H1 (cell line): ENCODE measurements around the gene LSM4. TPM values are rescaled to one million over a fixed set of nuclear protein-coding genes. Genes with fewer than 3 reads are reported as not detected.

Experiments used
- CTCF ChIA-PET: fragments of 300-600 bp; sonication (Branson Sonifier 250); formaldehyde crosslinking; loops from one replicate; lab custom pipeline; 2021; ENCODE audit not compliant: partially characterized antibody; lab: Charles Lee
- POLR2A ChIA-PET: fragments of 300-600 bp; sonication (Branson Sonifier 250); formaldehyde crosslinking; loops from one replicate; lab custom pipeline; 2021; ENCODE audit warnings: inconsistent platforms; ENCODE audit not compliant: partially characterized antibody; lab: Charles Lee
- DNase-seq, 2 experiments: peaks; one replicate each; pipeline versions ENCODE4 v3.0.0 to v3.0.0-alpha.2; 2010 to 2022; ENCODE audit warnings: low spot score in 2 of 2, low read depth in 1 of 2, mixed read lengths in 1 of 2
- FAIRE-seq: peaks from 2 replicates; lab custom pipeline; 2011; peaks lifted over from hg19 to GRCh38; lab: Jason Lieb, UNC
- H2AFZ ChIP-seq: 2 replicates; pipeline ENCODE4 v1.8.1; 2012; ENCODE audit warnings: low read length, inconsistent platforms
- H2AK5ac ChIP-seq: 2 replicates; pipeline ENCODE4 v1.6.1; 2013; ENCODE audit warnings: low read depth, low read length
- H2BK120ac ChIP-seq: replicated peaks from 2 replicates; pipeline ENCODE3; 2013; ENCODE audit warnings: low read depth, low read length, inconsistent platforms
- H2BK12ac ChIP-seq: 2 replicates; pipeline ENCODE4 v1.6.1; 2013; ENCODE audit warnings: low read depth, low read length
- H2BK15ac ChIP-seq: 2 replicates; pipeline ENCODE4 v1.6.1; 2013; ENCODE audit warnings: low read length
- H2BK20ac ChIP-seq: 2 replicates; pipeline ENCODE4 v1.6.1; 2013; ENCODE audit warnings: low read length
- H2BK5ac ChIP-seq: 2 replicates; pipeline ENCODE4 v1.6.1; 2013; ENCODE audit warnings: low read depth, low read length
- H3K14ac ChIP-seq: 2 replicates; pipeline ENCODE4 v1.6.1; 2013; ENCODE audit warnings: inconsistent platforms; ENCODE audit not compliant: insufficient read length
- H3K18ac ChIP-seq: 2 replicates; pipeline ENCODE4 v1.6.1; 2013; ENCODE audit warnings: low read length; ENCODE audit errors: extremely low read depth
- H3K23ac ChIP-seq: 2 replicates; pipeline ENCODE4 v1.6.1; 2013; ENCODE audit warnings: inconsistent platforms; ENCODE audit not compliant: insufficient read length
- H3K23me2 ChIP-seq: 2 replicates; pipeline ENCODE4 v1.6.1; 2013; ENCODE audit warnings: low read depth, low read length
- H3K27ac ChIP-seq: 2 replicates; pipeline ENCODE4 v1.6.1; 2011; ENCODE audit warnings: low read depth, low read length, inconsistent platforms
- H3K27me3 ChIP-seq, 4 experiments: replicated peaks in 1 of 4; 1 replicate in 1 of 4; 2 replicates in 3 of 4; pipeline versions ENCODE4 v1.6.1 to v1.8.1; 2011 to 2013; ENCODE audit warnings: low read length in 3 of 4, mild to moderate bottlenecking in 3 of 4, inconsistent platforms in 2 of 4, mixed read lengths in 2 of 4, moderate library complexity in 1 of 4; ENCODE audit not compliant: control insufficient read depth in 3 of 4, insufficient read depth in 3 of 4; ENCODE audit errors: extremely low read depth in 1 of 4
- H3K36me3 ChIP-seq, 4 experiments: 2 replicates each; pipeline versions ENCODE4 v1.6.1 to v1.8.1; 2011 to 2013; ENCODE audit warnings: mild to moderate bottlenecking in 4 of 4, low read length in 3 of 4, moderate library complexity in 2 of 4, control low read depth in 1 of 4, inconsistent platforms in 1 of 4; ENCODE audit not compliant: insufficient read depth in 4 of 4, control insufficient read depth in 2 of 4
- H3K4ac ChIP-seq: replicated peaks from 2 replicates; pipeline ENCODE3; 2013; ENCODE audit warnings: low read length, low read depth, mixed read lengths, inconsistent platforms; ENCODE audit not compliant: insufficient read length
- H3K4me1 ChIP-seq, 4 experiments: replicated peaks in 1 of 4; 1 replicate in 1 of 4; 2 replicates in 3 of 4; pipeline versions ENCODE4 v1.6.1 to v1.8.1; 2011 to 2013; ENCODE audit warnings: low read length in 3 of 4, inconsistent platforms in 2 of 4, mixed read lengths in 1 of 4; ENCODE audit not compliant: insufficient read depth in 4 of 4, control insufficient read depth in 3 of 4
- H3K4me2 ChIP-seq, 2 experiments: 2 replicates each; pipeline versions ENCODE4 v1.6.1 to v1.8.1; 2011 to 2013; ENCODE audit warnings: low read depth in 2 of 2, low read length in 2 of 2, control low read depth in 1 of 2, inconsistent platforms in 1 of 2, mild to moderate bottlenecking in 1 of 2; ENCODE audit not compliant: insufficient read depth in 1 of 2
- H3K4me3 ChIP-seq, 4 experiments: fragments of 200-600, 300-600 bp in 1 of 4; sonication (generic), shearing (Covaris generic), sonication (Bioruptor Twin) in 1 of 4; 2 replicates each; pipeline versions ENCODE4 v1.5.1 to v1.8.1; 2011 to 2016; ENCODE audit warnings: low read length in 4 of 4, low read depth in 3 of 4, control low read depth in 2 of 4, inconsistent platforms in 2 of 4, mild to moderate bottlenecking in 2 of 4, mixed read lengths in 1 of 4, moderate library complexity in 1 of 4; ENCODE audit not compliant: insufficient read depth in 2 of 4; ENCODE audit errors: extremely low read depth in 1 of 4
- H3K56ac ChIP-seq: replicated peaks from 2 replicates; pipeline ENCODE3; 2013; ENCODE audit warnings: low read depth, mild to moderate bottlenecking, mixed read lengths, low read length, inconsistent platforms; ENCODE audit not compliant: insufficient read length
- H3K79me1 ChIP-seq: 2 replicates; pipeline ENCODE4 v1.6.1; 2013; ENCODE audit warnings: low read depth, low read length, control low read depth
- H3K79me2 ChIP-seq, 2 experiments: 2 replicates each; pipeline versions ENCODE4 v1.6.1 to v1.8.1; 2012 to 2013; ENCODE audit warnings: low read length in 2 of 2, mild to moderate bottlenecking in 2 of 2, inconsistent platforms in 1 of 2; ENCODE audit not compliant: insufficient read depth in 2 of 2, control insufficient read depth in 1 of 2
- H3K9ac ChIP-seq, 4 experiments: replicated peaks in 1 of 4; 1 replicate in 1 of 4; 2 replicates in 3 of 4; pipeline versions ENCODE4 v1.6.1 to v1.8.1; 2011 to 2013; ENCODE audit warnings: low read depth in 3 of 4, low read length in 3 of 4, control low read depth in 2 of 4, mild to moderate bottlenecking in 2 of 4, moderate library complexity in 2 of 4, inconsistent platforms in 1 of 4; ENCODE audit errors: extremely low read depth in 1 of 4
- H3K9me3 ChIP-seq, 2 experiments: 2 replicates each; pipeline versions ENCODE4 v1.6.1 to v1.8.1; 2012 to 2013; ENCODE audit warnings: mild to moderate bottlenecking in 2 of 2, moderate library complexity in 2 of 2, control low read depth in 1 of 2, inconsistent platforms in 1 of 2, low read depth in 1 of 2, low read length in 1 of 2, mixed read lengths in 1 of 2; ENCODE audit not compliant: insufficient read depth in 2 of 2
- H4K20me1 ChIP-seq, 2 experiments: replicated peaks in 1 of 2; 2 replicates each; pipeline versions ENCODE3 to v1.8.1; 2011 to 2013; ENCODE audit warnings: inconsistent platforms in 2 of 2, low read length in 2 of 2, mild to moderate bottlenecking in 1 of 2; ENCODE audit not compliant: insufficient read depth in 2 of 2, control insufficient read depth in 1 of 2
- H4K5ac ChIP-seq: 2 replicates; pipeline ENCODE4 v1.6.1; 2013; ENCODE audit warnings: low read length, low read depth, mixed read lengths, inconsistent platforms; ENCODE audit not compliant: insufficient read length
- H4K8ac ChIP-seq: 2 replicates; pipeline ENCODE4 v1.8.0; 2013; ENCODE audit warnings: mild to moderate bottlenecking, moderate library complexity, low read length, inconsistent platforms; ENCODE audit not compliant: insufficient read depth; ENCODE audit errors: extremely low read depth
- H4K91ac ChIP-seq: replicated peaks from 2 replicates; pipeline ENCODE3; 2013; ENCODE audit warnings: low read length, mixed read lengths, inconsistent platforms; ENCODE audit not compliant: insufficient read length
- MAFK ChIP-seq: IDR thresholded peaks from 2 replicates; pipeline ENCODE4 v1.6.1; 2012; ENCODE audit warnings: low read depth, mild to moderate bottlenecking, improper control_type of control experiment, low read length
- PHF8 ChIP-seq: fragments of 200-600 bp; sonication (generic); conservative IDR thresholded peaks from 2 replicates; pipeline ENCODE4 v1.7.1; 2012; ENCODE audit warnings: low read depth, mild to moderate bottlenecking, inconsistent platforms, low read length, moderate library complexity
- POLR2AphosphoS5 ChIP-seq: IDR thresholded peaks from 2 replicates; pipeline ENCODE4 v1.6.1; 2011; ENCODE audit warnings: low read depth, low read length
- WGBS, 2 experiments: shearing (Covaris generic) in 1 of 2; methylation state at CpG; one replicate each; pipeline versions ENCODE4 v1.1.6 to v1.1.7; 2013 to 2015; ENCODE audit warnings: low lambda C conversion rate in 2 of 2, mixed read lengths in 2 of 2, inconsistent platforms in 1 of 2, low coverage in 1 of 2, missing lambda C conversion rate in 1 of 2; ENCODE audit not compliant: insufficient replicate concordance in 2 of 2, insufficient coverage in 1 of 2, insufficient read length in 1 of 2; ENCODE audit errors: extremely low coverage in 1 of 2, missing lambda C conversion rate in 1 of 2; 5-methylcytosine and 5-hydroxymethylcytosine counted together
- polyA plus RNA-seq, 7 experiments: library from polyadenylated mRNA; depleted of rRNA in 3 of 7; stranded (reverse) in 5 of 7; unstranded in 2 of 7; fragments of >200 nt in 5 of 7; fragments of 200-250 nt in 2 of 7; gene quantifications; 1 replicate in 5 of 7; 2 replicates in 1 of 7; 4 replicates in 1 of 7; pipeline versions ENCODE4 v1.2.1 to v1.2.3, GENCODE V29; 2011 to 2013; ENCODE audit warnings: missing spikeins in 2 of 7, mixed read lengths in 2 of 7
- total RNA-seq: library from RNA; stranded (reverse); fragmentation: NEBNext Ultra II Directional; extraction: Animal tissue kit (Norgen Biotek cat#: 25700); gene quantifications from 2 replicates; pipeline ENCODE4 v1.2.1, GENCODE V29; 2021

The LSM4 gene
- total and polyA plus RNA-seq, 2 of the 8 experiments (the other 6 are each of a cell fraction or from before 2014, with no cell fraction given), result 302 to 319 TPM

DNA sequence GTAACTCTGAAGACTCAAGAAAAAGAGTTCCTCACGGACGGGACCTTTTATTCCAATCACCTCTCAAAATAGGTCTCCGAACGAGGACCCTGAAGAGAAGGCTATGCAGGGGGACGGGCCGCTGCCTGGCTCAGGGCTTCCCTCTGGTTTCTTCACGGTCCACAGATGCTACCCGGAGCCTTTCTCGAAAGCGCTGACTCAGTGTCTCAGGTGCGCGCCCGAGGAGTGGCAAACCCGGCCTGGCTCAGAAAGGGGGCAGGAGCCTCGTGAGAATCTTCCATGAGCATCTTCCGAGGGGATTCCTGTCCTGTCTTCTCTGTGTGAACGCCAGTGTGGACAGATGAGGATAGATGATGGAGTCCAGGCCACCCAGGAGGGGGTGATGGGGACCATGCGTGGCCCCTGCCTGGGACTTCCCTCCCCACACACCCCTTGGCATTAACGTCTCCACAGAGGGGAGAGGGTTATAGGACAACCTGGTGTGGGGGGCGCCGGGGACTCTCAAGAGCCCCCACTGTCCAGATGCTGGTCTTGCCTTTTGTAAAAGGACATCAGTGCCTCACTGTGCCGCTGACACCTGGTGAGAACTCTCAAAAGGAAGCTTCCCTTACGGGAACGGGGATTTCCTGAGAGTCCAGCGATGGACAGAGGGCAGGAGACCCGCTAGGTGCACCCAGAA is 16.5 kb downstream of the LSM4 start:
- CTCF ChIA-PET, result interaction anchor here (0.8 to 5.3 kb wide), 8 partner anchors 9 to 27 kb away, joined by 3 to 48 read pairs (median 7); partner anchors contain the start of genes JUND and LSM4
- Histone ChIP-seq H3K79me1 (no peaks in the 10 kb centered on the region; the same call in 1 of the 2 replicates), H2BK12ac (no peak overlapping the region), H2BK20ac (no peak overlapping the region), H4K8ac (no peak overlapping the region)
- peak; percentile 43; the same call in 1 of the 2 replicates for TF ChIP-seq POLR2AphosphoS5
- peak; percentile 5; the same call in 1 of the 2 replicates for TF ChIP-seq MAFK
- TF ChIP-seq PHF8, result no peak
- TF ChIP-seq, all 59 proteins: peak for 2
- Histone ChIP-seq H3K23ac (no peak overlapping the region), H2AFZ (no peak overlapping the region), H4K5ac (no peak overlapping the region), H3K14ac (no peak overlapping the region), H2BK120ac (no peak overlapping the region), H3K18ac (no peak overlapping the region), H4K20me1 (peaks cover 0 to 3% of the 10 kb centered on the region in 2 experiments), H2BK15ac (no peak overlapping the region), H2AK5ac (no peak overlapping the region), H3K9ac (no peak overlapping the region), H3K79me2 (no peaks in the 10 kb centered on the region), H3K27me3 (no peaks in the 10 kb centered on the region), H3K4me3 (no peak overlapping the region), H3K27ac (no peak overlapping the region), H2BK5ac (no peak overlapping the region), H3K4me2 (no peak overlapping the region), H4K91ac (no peak overlapping the region), H3K9me3 (no peaks in the 10 kb centered on the region), H3K4me1 (peaks cover 0 to 25% (median 10%) of the 10 kb centered on the region in 4 experiments; a peak in 6 of 7 replicates), H3K36me3 (peaks cover 7 to 43% (median 25%) of the 10 kb centered on the region in 4 experiments), H3K4ac (no peak overlapping the region), H3K56ac (no peak overlapping the region), H3K23me2 (peaks cover 5% of the 10 kb centered on the region; the same call in 1 of the 2 replicates)
- DNase-seq (no peak), FAIRE-seq (no peak)
- POLR2A ChIA-PET, result interaction anchor here (1.0 to 10.4 kb wide), 9 partner anchors 10 to 26 kb away, joined by 3 to 141 read pairs (median 8); partner anchors contain the start of genes JUND and LSM4
- 85% methylated on average over 26 of the region's 26 CpGs; no CpG with 5 or more reads in 1 of the 2 experiments for WGBS, 2 experiments
